HepG2 (cell line): ENCODE data around the gene ZNF763. TPM values are rescaled to one million over a fixed set of nuclear protein-coding genes. Genes with fewer than 3 reads are reported as not detected.
A peak's percentile ranks its signal among the peaks of the same experiment; 100 is the strongest.

ENCODE experiments used
- ARHGAP35 ChIP-seq: sonication (generic); formaldehyde crosslinking; IDR thresholded peaks from 2 replicates; pipeline ENCODE4 v1.9.0; 2022; ENCODE audit warnings: mild to moderate bottlenecking, inconsistent platforms, moderate library complexity, missing genetic modification reagents, borderline replicate concordance
- ESRRA ChIP-seq: sonication (generic); formaldehyde crosslinking; IDR thresholded peaks from 2 replicates; pipeline ENCODE4 v1.5.1; 2020; ENCODE audit warnings: mild to moderate bottlenecking, low read depth, missing genetic modification reagents
- GABPA ChIP-seq, 2 experiments: IDR thresholded peaks; 2 replicates each; pipeline ENCODE4 v1.6.1; 2011 to 2016; ENCODE audit warnings: low read depth in 2 of 2, low read length in 1 of 2, missing biosample characterization in 1 of 2, missing genetic modification characterization in 1 of 2
- MZF1 ChIP-seq: sonication (generic); formaldehyde crosslinking; IDR thresholded peaks from 2 replicates; pipeline ENCODE4 v1.8.1; 2023; ENCODE audit warnings: mild to moderate bottlenecking, missing genetic modification reagents, borderline replicate concordance
- SCMH1 ChIP-seq: sonication (generic); formaldehyde crosslinking; IDR thresholded peaks from 2 replicates; pipeline ENCODE4 v1.9.0; 2021; ENCODE audit warnings: missing genetic modification reagents, mild to moderate bottlenecking, borderline replicate concordance
- SIN3A ChIP-seq: IDR thresholded peaks from 2 replicates; pipeline ENCODE4 v1.6.1; 2011; ENCODE audit warnings: low read depth, mild to moderate bottlenecking, control low read depth, low read length, borderline replicate concordance
- SMAD9 ChIP-seq: sonication (generic); formaldehyde crosslinking; IDR thresholded peaks from 2 replicates; pipeline ENCODE4 v1.5.1; 2020; ENCODE audit warnings: mild to moderate bottlenecking, missing genetic modification reagents
- TBL1XR1 ChIP-seq: fragments of 150-350 bp; IDR thresholded peaks from 2 replicates; pipeline ENCODE4 v1.6.1; 2014; ENCODE audit warnings: borderline replicate concordance, low read length; ENCODE audit not compliant: partially characterized antibody
- THAP9 ChIP-seq: sonication (generic); formaldehyde crosslinking; IDR thresholded peaks from 2 replicates; pipeline ENCODE4; 2020; ENCODE audit warnings: missing genetic modification reagents, mild to moderate bottlenecking, borderline replicate concordance
- ZBTB10 ChIP-seq: sonication (generic); formaldehyde crosslinking; IDR thresholded peaks from 2 replicates; pipeline ENCODE4 v1.4.0; 2020; ENCODE audit warnings: missing genetic modification reagents, borderline replicate concordance
- ZKSCAN5 ChIP-seq: sonication (generic); formaldehyde crosslinking; IDR thresholded peaks from 2 replicates; pipeline ENCODE4 v1.5.1; 2020; ENCODE audit warnings: mild to moderate bottlenecking, missing genetic modification reagents
- ZNF296 ChIP-seq: sonication (generic); formaldehyde crosslinking; conservative IDR thresholded peaks from 2 replicates; pipeline ENCODE4 v1.5.0; 2020; ENCODE audit warnings: mild to moderate bottlenecking, missing genetic modification reagents
- ZNF552 ChIP-seq: sonication (generic); formaldehyde crosslinking; IDR thresholded peaks from 2 replicates; pipeline ENCODE4 v1.9.0; 2022; ENCODE audit warnings: missing genetic modification reagents, mild to moderate bottlenecking, borderline replicate concordance
- ZSCAN29 ChIP-seq: sonication (generic); formaldehyde crosslinking; conservative IDR thresholded peaks from 2 replicates; pipeline ENCODE4 v1.4.0; 2020; ENCODE audit warnings: mild to moderate bottlenecking, missing genetic modification reagents
- polyA plus RNA-seq, 8 experiments: library from polyadenylated mRNA; depleted of rRNA in 3 of 8; stranded (reverse) in 7 of 8; unstranded in 1 of 8; fragments of >200 nt; fragmentation: Illumina TruSeq in 4 of 8; extraction: Trizol in 4 of 8; gene quantifications; 2 replicates each; pipeline versions ENCODE4 v1.2.1 to v1.2.3, GENCODE V29; 2011 to 2016; ENCODE audit warnings: low read depth in 4 of 8, missing spikeins in 1 of 8, mixed read lengths in 1 of 8; ENCODE audit not compliant: insufficient read depth in 1 of 8
- total RNA-seq, 5 experiments: library from RNA; depleted of rRNA; stranded (reverse); fragments of >200 nt; fragmentation: Illumina TruSeq; extraction: Trizol; gene quantifications; 2 replicates each; pipeline ENCODE4 v1.2.3, GENCODE V29; 2016; ENCODE audit warnings: low read depth in 1 of 5
- TF ChIP-seq, protein P1 (sequence below): fragments of 450-650 bp; IDR thresholded peaks from 2 replicates; pipeline ENCODE4 v1.6.1; 2017; ENCODE audit warnings: mild to moderate bottlenecking
- TF ChIP-seq, protein P2 (sequence below): sonication (generic); formaldehyde crosslinking; IDR thresholded peaks from 2 replicates; pipeline ENCODE4 v1.8.0; 2022; ENCODE audit warnings: missing genetic modification reagents, mild to moderate bottlenecking, moderate library complexity, borderline replicate concordance

Gene ZNF763
- total and polyA plus RNA-seq, 2 of the 13 experiments (the other 11 are each of a cell fraction or from before 2014, with no cell fraction given): 0.08 to 0.42 TPM

- TF ChIP-seq, protein P1, sequence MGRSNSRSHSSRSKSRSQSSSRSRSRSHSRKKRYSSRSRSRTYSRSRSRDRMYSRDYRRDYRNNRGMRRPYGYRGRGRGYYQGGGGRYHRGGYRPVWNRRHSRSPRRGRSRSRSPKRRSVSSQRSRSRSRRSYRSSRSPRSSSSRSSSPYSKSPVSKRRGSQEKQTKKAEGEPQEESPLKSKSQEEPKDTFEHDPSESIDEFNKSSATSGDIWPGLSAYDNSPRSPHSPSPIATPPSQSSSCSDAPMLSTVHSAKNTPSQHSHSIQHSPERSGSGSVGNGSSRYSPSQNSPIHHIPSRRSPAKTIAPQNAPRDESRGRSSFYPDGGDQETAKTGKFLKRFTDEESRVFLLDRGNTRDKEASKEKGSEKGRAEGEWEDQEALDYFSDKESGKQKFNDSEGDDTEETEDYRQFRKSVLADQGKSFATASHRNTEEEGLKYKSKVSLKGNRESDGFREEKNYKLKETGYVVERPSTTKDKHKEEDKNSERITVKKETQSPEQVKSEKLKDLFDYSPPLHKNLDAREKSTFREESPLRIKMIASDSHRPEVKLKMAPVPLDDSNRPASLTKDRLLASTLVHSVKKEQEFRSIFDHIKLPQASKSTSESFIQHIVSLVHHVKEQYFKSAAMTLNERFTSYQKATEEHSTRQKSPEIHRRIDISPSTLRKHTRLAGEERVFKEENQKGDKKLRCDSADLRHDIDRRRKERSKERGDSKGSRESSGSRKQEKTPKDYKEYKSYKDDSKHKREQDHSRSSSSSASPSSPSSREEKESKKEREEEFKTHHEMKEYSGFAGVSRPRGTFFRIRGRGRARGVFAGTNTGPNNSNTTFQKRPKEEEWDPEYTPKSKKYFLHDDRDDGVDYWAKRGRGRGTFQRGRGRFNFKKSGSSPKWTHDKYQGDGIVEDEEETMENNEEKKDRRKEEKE: no peak
- TF ChIP-seq SIN3A: no peak
- TF ChIP-seq, protein P2, sequence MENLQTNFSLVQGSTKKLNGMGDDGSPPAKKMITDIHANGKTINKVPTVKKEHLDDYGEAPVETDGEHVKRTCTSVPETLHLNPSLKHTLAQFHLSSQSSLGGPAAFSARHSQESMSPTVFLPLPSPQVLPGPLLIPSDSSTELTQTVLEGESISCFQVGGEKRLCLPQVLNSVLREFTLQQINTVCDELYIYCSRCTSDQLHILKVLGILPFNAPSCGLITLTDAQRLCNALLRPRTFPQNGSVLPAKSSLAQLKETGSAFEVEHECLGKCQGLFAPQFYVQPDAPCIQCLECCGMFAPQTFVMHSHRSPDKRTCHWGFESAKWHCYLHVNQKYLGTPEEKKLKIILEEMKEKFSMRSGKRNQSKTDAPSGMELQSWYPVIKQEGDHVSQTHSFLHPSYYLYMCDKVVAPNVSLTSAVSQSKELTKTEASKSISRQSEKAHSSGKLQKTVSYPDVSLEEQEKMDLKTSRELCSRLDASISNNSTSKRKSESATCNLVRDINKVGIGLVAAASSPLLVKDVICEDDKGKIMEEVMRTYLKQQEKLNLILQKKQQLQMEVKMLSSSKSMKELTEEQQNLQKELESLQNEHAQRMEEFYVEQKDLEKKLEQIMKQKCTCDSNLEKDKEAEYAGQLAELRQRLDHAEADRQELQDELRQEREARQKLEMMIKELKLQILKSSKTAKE: no peak
- TF ChIP-seq MZF1: no peak
- peak; percentile 69; the same call in 1 of the 2 replicates for TF ChIP-seq THAP9 (CRISPR knock-in tag)
- peak; percentile 65; the same call in 1 of the 2 replicates for TF ChIP-seq ESRRA (CRISPR knock-in tag)
- TF ChIP-seq ZBTB10 (CRISPR knock-in tag): peak; percentile 98
- peak; percentile 64 for TF ChIP-seq GABPA (IDR thresholded peaks at IDR 0.05; ENCODE audit: low read depth, low read length)
- TF ChIP-seq GABPA (CRISPR knock-in tag; IDR thresholded peaks at IDR 0.05; ENCODE audit: low read depth): peak; percentile 87
- 0 out of 2 replicates have a peak, but pooled peaks have one; percentile 32 for TF ChIP-seq ZNF552 (CRISPR knock-in tag)
- TF ChIP-seq ZNF296 (CRISPR knock-in tag): no peak; the same call in 1 of the 2 replicates
- no peak for TF ChIP-seq SCMH1 (CRISPR knock-in tag)
- TF ChIP-seq ZSCAN29 (CRISPR knock-in tag): no peak; the same call in 1 of the 2 replicates
- no peak for TF ChIP-seq ZKSCAN5 (CRISPR knock-in tag)
- TF ChIP-seq SMAD9: no peak
- TF ChIP-seq ARHGAP35 (CRISPR knock-in tag): 0 out of 2 replicates have a peak, but pooled peaks have one; percentile 54
- no peak for TF ChIP-seq TBL1XR1
These were observed 39.8 kb upstream of the ZNF763 start, which contains the start of gene ZNF700 (continued) for GRCh38 chr19:11924886-11925650.
